Activated naive CD4-positive, alpha-beta T cell treated with anti-CD3 and anti-CD28 coated beads, Interleukin-2, amount 50 U/mL, for 24 hours (primary cell): ENCODE data around the gene CACNA2D1.

Source experiments
- H3K27ac Mint-ChIP-seq: one replicate; pipeline ENCODE4 v1.8.0; 2021; ENCODE audit warnings: mild to moderate bottlenecking, mixed read lengths
- H3K27me3 Mint-ChIP-seq: one replicate; pipeline ENCODE4 v1.8.0; 2021; ENCODE audit warnings: mixed read lengths
- H3K36me3 Mint-ChIP-seq: one replicate; pipeline ENCODE4 v1.8.0; 2021; ENCODE audit warnings: mixed read lengths
- H3K4me1 Mint-ChIP-seq: one replicate; pipeline ENCODE4 v1.8.0; 2021; ENCODE audit warnings: mixed read lengths
- H3K4me3 Mint-ChIP-seq: one replicate; pipeline ENCODE4 v1.8.0; 2021; ENCODE audit warnings: mild to moderate bottlenecking, mixed read lengths
- H3K9me3 Mint-ChIP-seq: one replicate; pipeline ENCODE4 v1.8.0; 2021; ENCODE audit warnings: mixed read lengths

The CACNA2D1 gene

GRCh38 chr7:82384779-82385178 lies 58.8 kb downstream of the CACNA2D1 start:
- H3K4me3 Mint-ChIP-seq: no peak overlapping the region
- no peaks in the 10 kb centered on the region for H3K36me3 Mint-ChIP-seq
- no peak overlapping the region for H3K27ac Mint-ChIP-seq
- H3K27me3 Mint-ChIP-seq: no peaks in the 10 kb centered on the region
- no peaks in the 10 kb centered on the region for H3K9me3 Mint-ChIP-seq
- H3K4me1 Mint-ChIP-seq: no peaks in the 10 kb centered on the region

- no peaks in the 10 kb centered on the region for H3K27me3 Mint-ChIP-seq
- H3K27ac Mint-ChIP-seq: no peak overlapping the region
- H3K9me3 Mint-ChIP-seq: no peaks in the 10 kb centered on the region
- H3K4me3 Mint-ChIP-seq: no peak overlapping the region
- no peaks in the 10 kb centered on the region for H3K36me3 Mint-ChIP-seq
- no peaks in the 10 kb centered on the region for H3K4me1 Mint-ChIP-seq
These were observed 59.5 kb downstream of the CACNA2D1 start for GRCh38 chr7:82384051-82384464.

- H3K4me1 Mint-ChIP-seq: no peaks in the 10 kb centered on the region
- no peaks in the 10 kb centered on the region for H3K9me3 Mint-ChIP-seq
- no peak overlapping the region for H3K4me3 Mint-ChIP-seq
- H3K27ac Mint-ChIP-seq: no peak overlapping the region
- no peaks in the 10 kb centered on the region for H3K27me3 Mint-ChIP-seq
- no peaks in the 10 kb centered on the region for H3K36me3 Mint-ChIP-seq
These were observed 61.3 kb downstream of the CACNA2D1 start for GRCh38 chr7:82382276-82382675.

DNA sequence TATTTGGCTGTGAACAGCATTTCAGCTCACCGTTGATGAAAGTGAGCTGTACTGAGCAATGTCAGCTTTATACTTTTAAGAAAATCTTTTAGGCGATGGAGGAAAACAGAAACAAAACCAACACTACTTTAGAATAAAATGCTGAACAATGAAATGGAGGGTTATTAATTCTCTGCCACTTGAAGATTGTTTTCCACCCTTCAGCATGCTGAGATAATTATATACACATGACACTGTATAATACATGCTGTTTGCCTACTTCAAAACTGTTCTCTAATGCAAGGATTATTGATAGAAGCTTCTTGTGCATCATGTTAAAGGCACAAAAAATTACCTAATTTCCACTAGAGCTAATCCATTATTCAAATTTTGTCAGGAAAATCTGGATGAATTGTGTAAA lies 66.8 kb downstream of the CACNA2D1 start:
- H3K27me3 Mint-ChIP-seq: no peaks in the 10 kb centered on the region
- no peak overlapping the region for H3K27ac Mint-ChIP-seq
- H3K4me3 Mint-ChIP-seq: no peak overlapping the region
- no peaks in the 10 kb centered on the region for H3K4me1 Mint-ChIP-seq
- peaks cover 4% of the 10 kb centered on the region for H3K9me3 Mint-ChIP-seq
- no peaks in the 10 kb centered on the region for H3K36me3 Mint-ChIP-seq

- no peaks in the 10 kb centered on the region for H3K4me1 Mint-ChIP-seq
- no peak overlapping the region for H3K27ac Mint-ChIP-seq
- H3K9me3 Mint-ChIP-seq: peaks cover 4% of the 10 kb centered on the region
- H3K36me3 Mint-ChIP-seq: no peaks in the 10 kb centered on the region
- H3K27me3 Mint-ChIP-seq: no peaks in the 10 kb centered on the region
- no peak overlapping the region for H3K4me3 Mint-ChIP-seq
These were observed 67.9 kb downstream of the CACNA2D1 start for GRCh38 chr7:82375713-82376112.

- H3K36me3 Mint-ChIP-seq: no peaks in the 10 kb centered on the region
- no peaks in the 10 kb centered on the region for H3K27me3 Mint-ChIP-seq
- no peak overlapping the region for H3K4me3 Mint-ChIP-seq
- H3K4me1 Mint-ChIP-seq: no peaks in the 10 kb centered on the region
- peaks cover 4% of the 10 kb centered on the region for H3K9me3 Mint-ChIP-seq
- no peak overlapping the region for H3K27ac Mint-ChIP-seq
These were observed 68.4 kb downstream of the CACNA2D1 start for GRCh38 chr7:82375129-82375528.

GRCh38 chr7:82373926-82374635 lies 69.5 kb downstream of the CACNA2D1 start:
- Mint-ChIP-seq H3K4me1 (no peaks in the 10 kb centered on the region), H3K4me3 (no peak overlapping the region), H3K27me3 (no peaks in the 10 kb centered on the region), H3K36me3 (no peaks in the 10 kb centered on the region), H3K27ac (no peak overlapping the region), H3K9me3 (peaks cover 4% of the 10 kb centered on the region)

DNA sequence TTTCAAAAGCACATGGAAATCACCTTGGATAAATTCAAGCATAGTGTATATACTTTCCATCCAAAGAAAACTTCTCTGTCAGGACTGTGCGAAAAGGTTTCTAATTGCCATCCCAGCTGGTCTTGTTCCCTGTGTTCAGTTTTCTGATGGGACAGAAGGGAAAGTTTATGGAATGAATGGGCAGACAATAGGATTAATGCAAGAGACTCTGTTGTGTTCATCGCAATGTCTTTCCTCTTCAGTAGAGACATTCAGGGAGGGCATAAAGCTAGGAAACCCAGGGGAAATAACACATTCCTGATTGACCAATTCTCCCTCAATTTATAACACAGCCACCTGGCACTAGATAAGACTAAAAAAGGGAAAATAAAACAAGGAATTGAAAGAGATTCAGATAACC lies 78.9 kb downstream of the CACNA2D1 start:
- no peaks in the 10 kb centered on the region for H3K36me3 Mint-ChIP-seq
- H3K4me3 Mint-ChIP-seq: no peak overlapping the region
- H3K27me3 Mint-ChIP-seq: no peaks in the 10 kb centered on the region
- H3K27ac Mint-ChIP-seq: no peak overlapping the region
- H3K9me3 Mint-ChIP-seq: no peaks in the 10 kb centered on the region
- no peaks in the 10 kb centered on the region for H3K4me1 Mint-ChIP-seq

GRCh38 chr7:82364048-82364447 lies 79.5 kb downstream of the CACNA2D1 start:
- Mint-ChIP-seq H3K4me1 (no peaks in the 10 kb centered on the region), H3K27me3 (no peaks in the 10 kb centered on the region), H3K36me3 (no peaks in the 10 kb centered on the region), H3K27ac (no peak overlapping the region), H3K4me3 (no peak overlapping the region), H3K9me3 (no peaks in the 10 kb centered on the region)

DNA sequence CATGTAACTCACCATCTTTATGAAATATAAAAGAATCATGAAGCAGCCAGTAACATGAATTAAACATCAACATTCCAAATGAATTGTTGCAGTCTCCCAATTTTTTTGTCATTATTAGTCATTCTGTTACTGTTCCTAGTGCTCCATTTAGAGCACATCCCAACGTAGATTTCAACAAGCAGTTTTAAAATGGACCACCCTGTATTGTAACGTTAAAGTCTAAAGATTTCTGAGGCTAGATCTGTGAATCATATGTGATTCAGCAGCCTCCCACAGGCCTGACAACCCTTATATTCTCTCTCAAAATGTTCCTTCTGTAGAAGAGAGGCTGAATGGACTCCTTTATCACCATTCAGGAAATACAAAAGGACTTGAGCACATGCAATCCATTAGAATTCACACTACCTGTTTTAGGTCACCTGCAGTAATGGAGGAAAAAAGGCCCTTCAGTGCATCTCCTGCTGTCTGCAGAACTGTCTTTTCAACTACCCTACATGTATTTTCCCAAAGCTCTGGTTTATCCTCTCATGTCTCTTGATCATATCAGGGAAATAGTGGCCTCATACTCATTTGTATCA lies 81.4 kb downstream of the CACNA2D1 start:
- H3K4me1 Mint-ChIP-seq: no peaks in the 10 kb centered on the region
- H3K27ac Mint-ChIP-seq: no peak overlapping the region
- H3K4me3 Mint-ChIP-seq: no peak overlapping the region
- no peaks in the 10 kb centered on the region for H3K27me3 Mint-ChIP-seq
- H3K9me3 Mint-ChIP-seq: no peaks in the 10 kb centered on the region
- no peaks in the 10 kb centered on the region for H3K36me3 Mint-ChIP-seq

DNA sequence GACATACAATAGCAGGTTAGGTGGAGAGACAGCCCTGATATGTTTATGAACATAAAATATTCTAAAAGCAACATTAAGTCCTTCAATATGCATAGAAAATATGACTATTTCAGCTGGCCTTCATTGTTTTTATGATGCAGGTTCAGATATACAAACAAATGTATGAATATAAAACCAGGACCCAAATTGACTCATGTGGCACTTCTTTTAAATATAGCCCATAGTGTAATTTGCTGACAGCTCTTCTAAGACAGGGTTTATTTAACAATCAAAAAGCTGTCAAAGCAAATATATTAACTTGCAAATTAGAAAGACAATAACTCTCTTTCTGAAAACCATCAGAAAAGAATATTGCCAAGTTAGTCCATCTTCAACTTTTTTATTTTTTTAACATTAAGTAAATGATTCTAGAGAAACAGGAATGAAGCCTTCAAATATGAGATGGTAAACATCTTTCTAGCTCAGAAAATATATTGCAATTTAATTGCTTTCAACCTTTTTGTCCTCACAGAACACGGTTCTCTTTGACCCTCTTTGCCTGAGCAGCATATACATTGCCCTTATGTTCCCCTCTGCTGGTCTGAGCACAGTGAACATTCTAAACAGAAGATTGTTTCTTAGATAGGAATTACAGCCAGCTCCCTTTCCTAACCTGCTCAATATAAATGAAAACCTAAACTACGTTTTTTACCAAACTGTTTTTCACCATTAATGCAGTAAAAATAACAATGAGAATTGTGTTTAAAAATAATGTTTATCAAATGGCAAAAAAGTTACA lies 82.8 kb downstream of the CACNA2D1 start:
- Mint-ChIP-seq H3K36me3 (no peaks in the 10 kb centered on the region), H3K27ac (no peak overlapping the region), H3K4me1 (no peaks in the 10 kb centered on the region), H3K27me3 (no peaks in the 10 kb centered on the region), H3K9me3 (no peaks in the 10 kb centered on the region), H3K4me3 (no peak overlapping the region)

- Mint-ChIP-seq H3K27me3 (no peaks in the 10 kb centered on the region), H3K36me3 (no peaks in the 10 kb centered on the region), H3K4me1 (no peaks in the 10 kb centered on the region), H3K4me3 (no peak overlapping the region), H3K27ac (no peak overlapping the region), H3K9me3 (no peaks in the 10 kb centered on the region)
These were observed 84.2 kb downstream of the CACNA2D1 start for GRCh38 chr7:82359426-82359825.

GRCh38 chr7:82358923-82359322 lies 84.7 kb downstream of the CACNA2D1 start:
- Mint-ChIP-seq H3K4me3 (no peak overlapping the region), H3K4me1 (no peaks in the 10 kb centered on the region), H3K27ac (no peak overlapping the region), H3K9me3 (no peaks in the 10 kb centered on the region), H3K36me3 (no peaks in the 10 kb centered on the region), H3K27me3 (no peaks in the 10 kb centered on the region)

DNA sequence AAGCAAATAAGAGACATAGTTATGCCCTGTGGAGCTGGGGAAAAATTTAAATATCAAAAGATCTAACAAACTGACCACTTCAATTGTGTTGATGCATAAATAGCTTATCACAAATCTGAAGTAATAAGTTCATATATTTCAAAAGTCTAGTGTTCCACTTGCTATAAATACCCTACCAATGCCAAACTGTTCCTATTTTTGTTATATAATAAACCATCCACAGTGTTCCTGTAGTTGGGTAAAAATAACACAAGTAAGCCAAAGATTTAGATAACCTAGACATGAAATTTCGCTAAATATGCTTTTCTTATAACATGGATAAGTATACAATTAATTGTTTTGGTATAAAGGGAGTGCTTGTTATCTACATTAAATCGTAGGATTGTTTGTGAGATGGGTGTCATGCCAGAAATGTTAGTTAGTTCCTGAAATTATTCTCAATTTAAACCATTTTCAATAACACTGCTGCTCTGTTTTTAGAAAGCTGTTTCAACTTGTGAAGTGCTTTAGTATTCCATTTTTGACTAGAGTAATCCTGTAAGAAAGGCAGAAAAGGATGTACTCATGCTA lies 85.5 kb downstream of the CACNA2D1 start:
- H3K9me3 Mint-ChIP-seq: no peaks in the 10 kb centered on the region
- H3K36me3 Mint-ChIP-seq: no peaks in the 10 kb centered on the region
- no peak overlapping the region for H3K27ac Mint-ChIP-seq
- no peaks in the 10 kb centered on the region for H3K4me1 Mint-ChIP-seq
- H3K4me3 Mint-ChIP-seq: no peak overlapping the region
- no peaks in the 10 kb centered on the region for H3K27me3 Mint-ChIP-seq

DNA sequence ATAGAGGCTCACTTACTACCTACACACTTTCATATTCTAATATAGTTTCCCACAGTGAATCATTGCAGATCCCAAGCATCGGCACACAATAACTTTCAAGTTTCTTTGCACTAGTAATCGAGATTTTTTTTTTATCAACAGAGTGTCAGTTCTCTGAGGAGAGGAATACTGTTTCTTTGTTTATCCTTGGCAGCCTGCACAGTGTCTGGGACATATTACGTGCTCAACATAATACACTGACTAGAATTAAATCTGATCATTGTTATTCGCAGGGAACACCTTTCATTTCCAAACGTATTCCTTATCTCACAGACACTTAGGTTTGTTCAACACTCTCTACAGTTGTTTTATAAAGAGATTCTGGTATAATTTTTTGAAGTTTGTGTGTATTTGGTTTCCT lies 95.3 kb downstream of the CACNA2D1 start:
- Mint-ChIP-seq H3K9me3 (peaks cover 4% of the 10 kb centered on the region), H3K4me3 (no peak overlapping the region), H3K27ac (no peak overlapping the region), H3K4me1 (no peaks in the 10 kb centered on the region), H3K27me3 (no peaks in the 10 kb centered on the region), H3K36me3 (no peaks in the 10 kb centered on the region)

DNA sequence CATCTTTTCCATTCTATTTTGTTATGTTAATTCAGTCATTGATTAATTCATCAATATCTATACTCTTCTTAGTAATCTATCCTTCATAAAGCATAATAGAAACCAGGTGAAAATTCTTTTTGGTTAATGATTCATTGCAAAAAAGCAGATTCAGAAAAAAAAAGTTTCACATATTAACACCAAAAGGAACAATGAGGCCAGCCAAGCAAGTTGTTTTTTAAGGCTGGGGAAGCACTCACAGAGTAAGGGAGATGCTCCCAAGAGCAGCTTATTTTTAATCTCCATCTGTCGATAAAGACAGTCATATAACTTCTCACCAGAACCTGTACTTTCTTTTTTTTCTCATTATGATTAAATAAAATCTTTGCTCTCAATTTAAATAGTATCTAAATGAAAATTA lies 95.8 kb downstream of the CACNA2D1 start:
- H3K36me3 Mint-ChIP-seq: no peaks in the 10 kb centered on the region
- H3K9me3 Mint-ChIP-seq: peaks cover 4% of the 10 kb centered on the region
- H3K4me1 Mint-ChIP-seq: no peaks in the 10 kb centered on the region
- H3K27ac Mint-ChIP-seq: no peak overlapping the region
- H3K27me3 Mint-ChIP-seq: no peaks in the 10 kb centered on the region
- no peak overlapping the region for H3K4me3 Mint-ChIP-seq
